Measurements from ENCODE around the gene IL1RL1. TPM values are rescaled to one million over a fixed set of nuclear protein-coding genes. Genes with fewer than 3 reads are reported as not detected.
A peak's percentile ranks its signal among the peaks of the same experiment; 100 is the strongest.

Gene IL1RL1
- polyA plus RNA-seq, 1 experiment = 0.30 TPM

- Histone ChIP-seq H3K27me3 (ENCODE audit: control insufficient read depth, insufficient read depth, low read length) (no peaks in the 10 kb centered on the region), H3K27ac (ENCODE audit: low read depth, low read length) (no peak overlapping the region), H3K4me3 (ENCODE audit: low read depth, low read length) (peak overlapping the region; percentile 76), H3K9me3 (ENCODE audit: control insufficient read depth, insufficient read depth, low read length) (no peaks in the 10 kb centered on the region)
- TF ChIP-seq CTCF (IDR thresholded peaks at IDR 0.05; ENCODE audit: low read depth, low read length) = no peak
- ChIA-PET CTCF (interaction anchor here (0.7 to 1.9 kb wide), 24 partner anchors 11 to 473 kb away, joined by 3 to 28 read pairs (median 4); no protein-coding TSS in a partner anchor), POLR2A (interaction anchor here (0.7 kb wide), 2 partner anchors 85 to 307 kb away, joined by 4 to 7 read pairs; no protein-coding TSS in a partner anchor)
- no peak for DNase-seq (ENCODE audit: low read depth, low spot score)
Observed at GRCh38 chr2:102356741-102357140, 45.4 kb downstream of the IL1RL1 start.

- no peak for TF ChIP-seq CTCF (IDR thresholded peaks at IDR 0.05; ENCODE audit: low read depth, low read length)
- ChIA-PET POLR2A (no interaction called here), CTCF (interaction anchor here (0.7 to 2.3 kb wide), 3 partner anchors 85 to 444 kb away, joined by 3 to 8 read pairs (median 5); no protein-coding TSS in a partner anchor)
- Histone ChIP-seq H3K9me3 (ENCODE audit: control insufficient read depth, insufficient read depth, low read length) (no peaks in the 10 kb centered on the region), H3K27me3 (ENCODE audit: control insufficient read depth, insufficient read depth, low read length) (no peaks in the 10 kb centered on the region), H3K4me3 (ENCODE audit: low read depth, low read length) (no peak overlapping the region), H3K27ac (ENCODE audit: low read depth, low read length) (no peak overlapping the region)
- DNase-seq (ENCODE audit: low read depth, low spot score) = no peak
Observed at GRCh38 chr2:102357937-102358336, 46.6 kb downstream of the IL1RL1 start.

GRCh38 chr2:102358496-102358895, 47.1 kb downstream of the IL1RL1 start:
- ChIA-PET CTCF (interaction anchor here (1.2 to 2.3 kb wide), 2 partner anchors 84 to 105 kb away, joined by 5 to 8 read pairs; no protein-coding TSS in a partner anchor), POLR2A (no interaction called here)
- Histone ChIP-seq H3K27me3 (ENCODE audit: control insufficient read depth, insufficient read depth, low read length) (no peaks in the 10 kb centered on the region), H3K9me3 (ENCODE audit: control insufficient read depth, insufficient read depth, low read length) (no peaks in the 10 kb centered on the region), H3K4me3 (ENCODE audit: low read depth, low read length) (no peak overlapping the region), H3K27ac (ENCODE audit: low read depth, low read length) (no peak overlapping the region)
- no peak for DNase-seq (ENCODE audit: low read depth, low spot score)
- TF ChIP-seq CTCF (IDR thresholded peaks at IDR 0.05; ENCODE audit: low read depth, low read length) = no peak

- Histone ChIP-seq H3K27me3 (ENCODE audit: control insufficient read depth, insufficient read depth, low read length) (no peaks in the 10 kb centered on the region), H3K4me3 (ENCODE audit: low read depth, low read length) (no peak overlapping the region), H3K27ac (ENCODE audit: low read depth, low read length) (no peak overlapping the region), H3K9me3 (ENCODE audit: control insufficient read depth, insufficient read depth, low read length) (no peaks in the 10 kb centered on the region)
- CTCF ChIA-PET = interaction anchor here (0.7 to 2.3 kb wide), 2 partner anchors 106 to 119 kb away, joined by 3 to 8 read pairs; no protein-coding TSS in a partner anchor
- no peak for DNase-seq (ENCODE audit: low read depth, low spot score)
- no peak for TF ChIP-seq CTCF (IDR thresholded peaks at IDR 0.05; ENCODE audit: low read depth, low read length)
- POLR2A ChIA-PET = no interaction called here
Observed at GRCh38 chr2:102359527-102359926, 48.2 kb downstream of the IL1RL1 start.

- no peak for DNase-seq (ENCODE audit: low read depth, low spot score)
- TF ChIP-seq CTCF (IDR thresholded peaks at IDR 0.05; ENCODE audit: low read depth, low read length) = no peak
- Histone ChIP-seq H3K27me3 (ENCODE audit: control insufficient read depth, insufficient read depth, low read length) (no peaks in the 10 kb centered on the region), H3K27ac (ENCODE audit: low read depth, low read length) (no peak overlapping the region), H3K4me3 (ENCODE audit: low read depth, low read length) (no peak overlapping the region), H3K9me3 (ENCODE audit: control insufficient read depth, insufficient read depth, low read length) (peaks cover 7% of the 10 kb centered on the region; the same call in 1 of the 2 replicates)
- POLR2A ChIA-PET = interaction anchor here (0.5 kb wide), 1 partner anchor 106 kb away, joined by 3 read pairs; no protein-coding TSS in a partner anchor
- CTCF ChIA-PET = interaction anchor here (1.4 kb wide), 1 partner anchor 87 kb away, joined by 6 read pairs; no protein-coding TSS in a partner anchor
Observed at GRCh38 chr2:102361632-102362241, 50.4 kb downstream of the IL1RL1 start.
